Epithelial cell of proximal tubule (primary cell): Measurements from ENCODE around the gene MAPKAPK5. TPM values are rescaled to one million over a fixed set of nuclear protein-coding genes. Genes with fewer than 3 reads are reported as not detected.
"Not testable (repeated sequence)": the region's sequence is repeated elsewhere in the genome, so short reads cannot be mapped to it uniquely, and the experiment has no call there.

Experiments
- DNase-seq: peaks from one replicate; pipeline ENCODE4 v3.0.0-alpha.2; 2011; ENCODE audit warnings: low read depth
- H3K4me3 ChIP-seq: 2 replicates; pipeline ENCODE4 v1.5.1; 2011; ENCODE audit warnings: low read depth, mild to moderate bottlenecking, low read length
- CTCF ChIP-seq: conservative IDR thresholded peaks from 2 replicates; pipeline ENCODE4 v1.5.1; 2012; ENCODE audit warnings: low read depth, mild to moderate bottlenecking, low read length
- total RNA-seq: library from RNA; depleted of rRNA; stranded (reverse); fragments of >200 nt; gene quantifications from 2 replicates; pipeline ENCODE4 v1.2.3, GENCODE V29; 2015

MAPKAPK5 gene
- total RNA-seq, 1 donor from 2014 or later: 45.0 TPM

DNA sequence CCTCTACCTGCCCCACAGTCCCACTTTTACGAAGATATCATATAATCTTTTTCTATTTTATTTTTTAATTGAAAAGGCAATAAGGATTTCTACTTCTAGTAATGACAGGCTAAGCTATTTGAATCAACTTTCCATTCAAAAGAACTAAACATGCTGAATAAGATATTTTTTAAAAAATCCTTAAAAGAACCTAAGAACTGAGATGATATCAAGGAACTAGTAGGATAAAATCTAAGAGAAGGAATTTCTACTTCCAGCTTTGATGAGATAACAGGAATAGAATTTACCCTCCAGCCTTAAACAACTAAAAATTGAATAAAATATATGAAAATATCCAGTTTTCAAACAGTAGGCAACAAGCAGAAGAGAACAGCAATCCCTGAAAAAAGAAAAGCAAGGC lies 101.9 kb downstream of the MAPKAPK5 start:
- H3K4me3 ChIP-seq: no peak overlapping the region
- TF ChIP-seq CTCF: no peak

GRCh38 chr12:111950961-111951676 lies 109.1 kb downstream of the MAPKAPK5 start:
- H3K4me3 ChIP-seq, DNase-seq: not testable (repeated sequence)

More for the DNA sequence above, 101.9 kb downstream of the MAPKAPK5 start:
- no peak for DNase-seq

Other genes starting within 250 kb of the MAPKAPK5 start
- 14.2 and 17.7 TPM in 2 replicates for gene ATXN2, start 242.9 kb upstream of the MAPKAPK5 start, total RNA-seq
- gene BRAP, start 156.3 kb upstream of the MAPKAPK5 start, total RNA-seq: 13.7 and 19.9 TPM in 2 replicates
- gene ACAD10, start 156.2 kb upstream of the MAPKAPK5 start, total RNA-seq: 11.5 and 15.6 TPM in 2 replicates
- gene ALDH2, start 75.3 kb upstream of the MAPKAPK5 start, total RNA-seq: 19.3 and 25.2 TPM in 2 replicates
- 3.3 and 5.3 TPM in 2 replicates for gene TMEM116, start 170.9 kb downstream of the MAPKAPK5 start, total RNA-seq
- gene ERP29, start 171.2 kb downstream of the MAPKAPK5 start, total RNA-seq: 67.0 and 83.4 TPM in 2 replicates